ENCODE data around the gene INF2.

The INF2 gene

DNA sequence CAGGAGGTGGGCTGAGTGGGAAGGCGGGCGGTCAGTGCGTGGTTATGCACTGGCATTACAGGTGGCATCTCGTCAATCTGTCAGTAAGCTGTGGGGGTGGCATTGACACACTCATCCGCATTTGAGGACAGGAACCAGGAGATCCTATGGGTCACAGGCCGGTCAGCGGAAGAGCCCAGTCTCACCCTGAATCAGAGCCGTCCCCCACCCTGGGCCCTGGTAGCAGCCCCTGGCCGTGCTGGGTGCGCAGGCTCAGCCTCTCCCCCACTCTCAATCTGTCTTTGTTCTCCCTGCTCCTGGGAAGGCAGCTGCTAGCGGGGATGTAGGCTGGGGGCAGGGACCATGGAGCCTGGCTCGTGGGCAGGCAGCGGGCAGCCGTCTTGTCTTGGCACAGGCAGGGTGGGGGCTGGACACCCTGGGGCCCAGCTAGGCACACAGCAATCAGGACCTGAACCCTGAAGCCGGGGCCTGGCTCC, 5.1 kb downstream of the INF2 start:
- TF ChIP-seq, protein P1, sequence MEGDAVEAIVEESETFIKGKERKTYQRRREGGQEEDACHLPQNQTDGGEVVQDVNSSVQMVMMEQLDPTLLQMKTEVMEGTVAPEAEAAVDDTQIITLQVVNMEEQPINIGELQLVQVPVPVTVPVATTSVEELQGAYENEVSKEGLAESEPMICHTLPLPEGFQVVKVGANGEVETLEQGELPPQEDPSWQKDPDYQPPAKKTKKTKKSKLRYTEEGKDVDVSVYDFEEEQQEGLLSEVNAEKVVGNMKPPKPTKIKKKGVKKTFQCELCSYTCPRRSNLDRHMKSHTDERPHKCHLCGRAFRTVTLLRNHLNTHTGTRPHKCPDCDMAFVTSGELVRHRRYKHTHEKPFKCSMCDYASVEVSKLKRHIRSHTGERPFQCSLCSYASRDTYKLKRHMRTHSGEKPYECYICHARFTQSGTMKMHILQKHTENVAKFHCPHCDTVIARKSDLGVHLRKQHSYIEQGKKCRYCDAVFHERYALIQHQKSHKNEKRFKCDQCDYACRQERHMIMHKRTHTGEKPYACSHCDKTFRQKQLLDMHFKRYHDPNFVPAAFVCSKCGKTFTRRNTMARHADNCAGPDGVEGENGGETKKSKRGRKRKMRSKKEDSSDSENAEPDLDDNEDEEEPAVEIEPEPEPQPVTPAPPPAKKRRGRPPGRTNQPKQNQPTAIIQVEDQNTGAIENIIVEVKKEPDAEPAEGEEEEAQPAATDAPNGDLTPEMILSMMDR (IDR thresholded peaks at IDR 0.05; ENCODE audit: low read depth, low read length, missing control alignments) = no peak
- no peak overlapping the region for H3K4me3 ChIP-seq (ENCODE audit: low read depth, low read length)
- DNase-seq (ENCODE audit: low read depth) = no peak

DNA sequence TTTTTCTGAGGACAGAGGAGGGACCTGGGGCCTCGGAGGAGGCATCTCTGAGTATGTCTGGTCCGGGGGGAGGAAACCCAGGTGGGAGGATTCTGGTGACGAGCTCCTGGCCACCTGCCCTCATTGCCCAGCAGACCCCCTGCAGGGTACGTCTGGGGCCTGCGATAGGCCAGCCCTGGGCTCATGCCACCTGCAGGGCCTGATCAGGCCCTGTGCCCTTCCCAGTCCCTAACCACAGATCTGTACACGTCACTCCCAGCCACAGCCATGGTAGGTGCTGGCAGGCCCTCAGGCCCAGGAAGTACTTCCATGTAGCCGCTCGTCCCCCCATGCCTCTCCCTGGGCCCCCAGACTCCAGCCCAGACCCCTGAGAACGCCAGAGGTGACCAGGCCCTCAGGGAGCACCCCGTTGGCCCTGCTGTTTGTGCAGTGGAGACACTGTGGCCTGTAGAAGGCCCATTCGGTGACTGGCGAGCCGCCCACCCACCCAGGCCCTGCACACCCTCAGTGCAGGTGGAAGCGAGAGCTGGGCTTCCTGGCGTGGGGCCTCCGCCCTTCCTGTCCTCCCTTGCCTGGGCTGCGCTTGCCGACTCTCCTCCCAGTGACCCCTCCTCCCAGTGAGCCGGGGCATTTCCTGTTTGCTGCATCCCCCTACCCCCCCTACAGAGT, 5.7 kb downstream of the INF2 start:
- DNase-seq (ENCODE audit: low read depth) = no peak
- no peak overlapping the region for H3K4me3 ChIP-seq (ENCODE audit: low read depth, low read length)

DNA sequence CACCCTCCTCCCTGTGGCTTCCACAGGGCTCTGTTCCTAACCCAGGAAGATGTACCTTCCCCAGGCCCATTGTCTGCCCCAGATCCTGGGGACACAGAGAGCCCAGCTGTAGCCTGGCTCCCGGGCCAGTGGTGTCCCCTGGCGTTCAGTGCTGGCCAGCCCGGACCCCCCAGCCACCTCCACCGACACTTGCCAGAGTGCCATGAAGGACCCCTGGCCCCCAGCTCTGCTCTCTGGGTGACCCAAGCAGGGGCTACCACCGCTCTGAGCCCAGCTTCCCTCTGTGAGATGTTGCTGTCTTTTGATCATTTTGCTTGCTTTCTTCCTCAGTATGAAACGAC, 6.2 kb downstream of the INF2 start:
- H3K4me3 ChIP-seq (ENCODE audit: low read depth, low read length) = no peak overlapping the region
- no peak for DNase-seq (ENCODE audit: low read depth)
- TF ChIP-seq, protein P1 (IDR thresholded peaks at IDR 0.05; ENCODE audit: low read depth, low read length, missing control alignments) = no peak

More for the DNA sequence above, 5.7 kb downstream of the INF2 start:
- TF ChIP-seq, protein P1 (IDR thresholded peaks at IDR 0.05; ENCODE audit: low read depth, low read length, missing control alignments) = no peak

- H3K4me3 ChIP-seq (ENCODE audit: low read depth, low read length) = no peak overlapping the region
- DNase-seq (ENCODE audit: low read depth) = no peak
- TF ChIP-seq, protein P1 (IDR thresholded peaks at IDR 0.05; ENCODE audit: low read depth, low read length, missing control alignments) = no peak
These were observed 7.4 kb downstream of the INF2 start for GRCh38 chr14:104696671-104697316.

- DNase-seq (ENCODE audit: low read depth) = no peak
- no peak overlapping the region for H3K4me3 ChIP-seq (ENCODE audit: low read depth, low read length)
- TF ChIP-seq, protein P1 (IDR thresholded peaks at IDR 0.05; ENCODE audit: low read depth, low read length, missing control alignments) = no peak
These were observed 7.9 kb downstream of the INF2 start for GRCh38 chr14:104697317-104697703.

GRCh38 chr14:104697892-104698583, 8.6 kb downstream of the INF2 start:
- no peak overlapping the region for H3K4me3 ChIP-seq (ENCODE audit: low read depth, low read length)
- TF ChIP-seq, protein P1 (IDR thresholded peaks at IDR 0.05; ENCODE audit: low read depth, low read length, missing control alignments) = no peak
- no peak for DNase-seq (ENCODE audit: low read depth)
